Caki2 (cell line): Measurements from ENCODE around the gene B3GAT1. TPM values are rescaled to one million over a fixed set of nuclear protein-coding genes. Genes with fewer than 3 reads are reported as not detected.
"Not testable (repeated sequence)": the region's sequence is repeated elsewhere in the genome, so short reads cannot be mapped to it uniquely, and the experiment has no call there.

Source experiments
- DNase-seq: peaks from one replicate; pipeline ENCODE4 v3.0.0-alpha.2; 2015; ENCODE audit warnings: low read depth
- in situ Hi-C: cut with HindIII; loops from 2 replicates; pipeline ENCODE4 v1.10.0; 2016; ENCODE audit warnings: low sequenced_read_pairs, low pct_unique_long_range_greater_than_20kb, mixed read lengths
- total RNA-seq: library from RNA; depleted of rRNA; stranded (reverse); fragments of >200 nt; shearing (Covaris generic); gene quantifications from 2 replicates; pipeline ENCODE4 v1.2.3, GENCODE V29; 2014; ENCODE audit warnings: low replicate concordance; rRNA removed

The B3GAT1 gene
- total RNA-seq, result not detected in 2 replicates

GRCh38 chr11:134412203-134413042, at the start of gene B3GAT1:
TSS of gene B3GAT1 (minus strand) at chr11:134412242. CDS start at chr11:134387659, 24,583 bp downstream.
- in situ Hi-C loops, result no loop called here
- DNase-seq, result no peak

- DNase-seq, result no peak
- in situ Hi-C loops, result no loop called here
Observed at GRCh38 chr11:134461621-134462020, 49.6 kb upstream of the B3GAT1 start.

- DNase-seq, result no peak
Observed at GRCh38 chr11:134460881-134461280, 48.8 kb upstream of the B3GAT1 start.

GRCh38 chr11:134460062-134460561, 48.1 kb upstream of the B3GAT1 start:
- no peak for DNase-seq
- in situ Hi-C loops, result no loop called here

More at GRCh38 chr11:134460881-134461280, 48.8 kb upstream of the B3GAT1 start:
- in situ Hi-C loops, result no loop called here

GRCh38 chr11:134459246-134460061, 47.4 kb upstream of the B3GAT1 start:
- in situ Hi-C loops, result no loop called here
- DNase-seq, result no peak

GRCh38 chr11:134457411-134458007, 45.5 kb upstream of the B3GAT1 start:
- DNase-seq, in situ Hi-C loops: not testable (repeated sequence)

- DNase-seq, result no peak
Observed at GRCh38 chr11:134455516-134455915, 43.5 kb upstream of the B3GAT1 start.

GRCh38 chr11:134454146-134454690, 42.2 kb upstream of the B3GAT1 start:
- DNase-seq, result no peak
- in situ Hi-C loops, result no loop called here

More at GRCh38 chr11:134455516-134455915, 43.5 kb upstream of the B3GAT1 start:
- in situ Hi-C loops, result no loop called here

GRCh38 chr11:134453441-134453840, 41.4 kb upstream of the B3GAT1 start:
- in situ Hi-C loops, result no loop called here
- no peak for DNase-seq

- no peak for DNase-seq
- in situ Hi-C loops, result no loop called here
Observed at GRCh38 chr11:134452838-134453155, 40.8 kb upstream of the B3GAT1 start.

- DNase-seq, result no peak
- in situ Hi-C loops, result no loop called here
Observed at GRCh38 chr11:134452026-134452837, 40.2 kb upstream of the B3GAT1 start.

- DNase-seq, result no peak
- in situ Hi-C loops, result no loop called here
Observed at GRCh38 chr11:134450186-134450585, 38.1 kb upstream of the B3GAT1 start.

- in situ Hi-C loops, result no loop called here
- no peak for DNase-seq
Observed at GRCh38 chr11:134449713-134450112, 37.7 kb upstream of the B3GAT1 start.

- in situ Hi-C loops, result no loop called here
- no peak for DNase-seq
Observed at GRCh38 chr11:134449051-134449450, 37.0 kb upstream of the B3GAT1 start.

- in situ Hi-C loops, result no loop called here
- DNase-seq, result no peak
Observed at GRCh38 chr11:134447696-134448095, 35.7 kb upstream of the B3GAT1 start.

- no peak for DNase-seq
- in situ Hi-C loops, result no loop called here
Observed at GRCh38 chr11:134445601-134446325, 33.7 kb upstream of the B3GAT1 start.
